ENCODE measurements around the gene FGD5. TPM values are rescaled to one million over a fixed set of nuclear protein-coding genes. Genes with fewer than 3 reads are reported as not detected.

The FGD5 gene
- 16.3 TPM for total RNA-seq
- long read RNA-seq, full-length matches to known transcripts = 4 of 10 reads
- long read RNA-seq, partial matches to known transcripts = 2 of 10 reads
- long read RNA-seq, other reads (novel, unspliced or antisense) = 4 of 10 reads

- intact Hi-C loops (cut with micrococcal nuclease) = no loop called here
- ATAC-seq (no peak), DNase-seq (no peak)
These were observed at the start of gene FGD5 for GRCh38 chr3:14818804-14819500. TSS of gene FGD5 (plus strand) at chr3:14818962. CDS start at chr3:14819072, 110 bp downstream.

- no peak for ATAC-seq
- no peak for DNase-seq
- intact Hi-C loops (cut with micrococcal nuclease) = no loop called here
These were observed 49.0 kb upstream of the FGD5 start for GRCh38 chr3:14769544-14770325.

- DNase-seq = no peak
- intact Hi-C loops (cut with micrococcal nuclease) = no loop called here
- no peak for ATAC-seq
These were observed 48.2 kb upstream of the FGD5 start for GRCh38 chr3:14770591-14770990.

GRCh38 chr3:14771593-14772497 lies 46.9 kb upstream of the FGD5 start:
- ATAC-seq (no peak), DNase-seq (no peak)
- intact Hi-C loops (cut with micrococcal nuclease) = no loop called here

GRCh38 chr3:14772533-14773138 lies 46.1 kb upstream of the FGD5 start:
- intact Hi-C loops (cut with micrococcal nuclease) = no loop called here
- no peak for ATAC-seq
- no peak for DNase-seq

GRCh38 chr3:14773281-14773680 lies 45.5 kb upstream of the FGD5 start:
- DNase-seq (no peak), ATAC-seq (no peak)
- intact Hi-C loops (cut with micrococcal nuclease) = no loop called here

GRCh38 chr3:14773691-14774128 lies 45.1 kb upstream of the FGD5 start:
- no peak for DNase-seq
- intact Hi-C loops (cut with micrococcal nuclease) = no loop called here
- no peak for ATAC-seq

GRCh38 chr3:14774431-14774830 lies 44.3 kb upstream of the FGD5 start:
- intact Hi-C loops (cut with micrococcal nuclease) = no loop called here
- DNase-seq = no peak

GRCh38 chr3:14775011-14775410 lies 43.8 kb upstream of the FGD5 start:
- intact Hi-C loops (cut with micrococcal nuclease) = no loop called here
- no peak for DNase-seq
- ATAC-seq = no peak

More at GRCh38 chr3:14774431-14774830, 44.3 kb upstream of the FGD5 start:
- no peak for ATAC-seq

GRCh38 chr3:14775563-14775962 lies 43.2 kb upstream of the FGD5 start:
- no peak for DNase-seq
- intact Hi-C loops (cut with micrococcal nuclease) = no loop called here
- no peak for ATAC-seq

- intact Hi-C loops (cut with micrococcal nuclease) = no loop called here
- ATAC-seq (no peak), DNase-seq (no peak)
These were observed 39.6 kb upstream of the FGD5 start for GRCh38 chr3:14779069-14779685.

- peak; percentile 75 for DNase-seq
- ATAC-seq = peak; percentile 90
- intact Hi-C loops (cut with micrococcal nuclease) = loop anchor here (5.0 to 10.0 kb wide), 2 partner anchors 109 to 134 kb away; no protein-coding TSS in a partner anchor
These were observed 37.7 kb upstream of the FGD5 start for GRCh38 chr3:14780927-14781507.

GRCh38 chr3:14783480-14784086 lies 35.2 kb upstream of the FGD5 start:
- no peak for ATAC-seq
- no peak for DNase-seq
- intact Hi-C loops (cut with micrococcal nuclease) = loop anchor here (5.0 to 10.0 kb wide), 2 partner anchors 111 to 131 kb away; no protein-coding TSS in a partner anchor

- DNase-seq (no peak), ATAC-seq (no peak)
- intact Hi-C loops (cut with micrococcal nuclease) = loop anchor here (5.0 to 10.0 kb wide), 2 partner anchors 112 to 131 kb away; no protein-coding TSS in a partner anchor
These were observed 34.6 kb upstream of the FGD5 start for GRCh38 chr3:14784087-14784681.

GRCh38 chr3:14785207-14786155 lies 33.3 kb upstream of the FGD5 start:
- intact Hi-C loops (cut with micrococcal nuclease) = loop anchor here (10.0 kb wide), 1 partner anchor 129 kb away; no protein-coding TSS in a partner anchor

GRCh38 chr3:14786369-14786768 lies 32.4 kb upstream of the FGD5 start:
- intact Hi-C loops (cut with micrococcal nuclease) = loop anchor here (10.0 kb wide), 1 partner anchor 128 kb away; no protein-coding TSS in a partner anchor
- ATAC-seq = no peak

More at GRCh38 chr3:14785207-14786155, 33.3 kb upstream of the FGD5 start:
- DNase-seq (no peak), ATAC-seq (peak; percentile 29)

More at GRCh38 chr3:14786369-14786768, 32.4 kb upstream of the FGD5 start:
- DNase-seq = no peak
